Thymus (tissue), 11 donors: ENCODE data around the gene ARHGEF7. TPM values are rescaled to one million over a fixed set of nuclear protein-coding genes. Genes with fewer than 3 reads are reported as not detected.

Source experiments
- DNase-seq, 9 donors: peaks; one replicate each; pipeline ENCODE4 v3.0.0-alpha.2; 2013; ENCODE audit warnings: low spot score in 9 of 9, low read depth in 6 of 9, missing footprints in 1 of 9
- H3K27ac ChIP-seq, 2 donors: one replicate each; pipeline ENCODE4 v1.5.1; 2013; ENCODE audit warnings: control low read depth in 1 of 2, low read depth in 1 of 2, low read length in 1 of 2, mild to moderate bottlenecking in 1 of 2, moderate library complexity in 1 of 2
- H3K27me3 ChIP-seq, 2 donors: one replicate each; pipeline ENCODE4 v1.5.1; 2013; ENCODE audit warnings: low read length in 1 of 2; ENCODE audit not compliant: control insufficient read depth in 2 of 2, insufficient read depth in 1 of 2
- H3K36me3 ChIP-seq, 2 donors: one replicate each; pipeline ENCODE4 v1.5.1; 2013; ENCODE audit warnings: low read length in 1 of 2, mild to moderate bottlenecking in 1 of 2, moderate library complexity in 1 of 2; ENCODE audit not compliant: control insufficient read depth in 2 of 2, insufficient read depth in 2 of 2
- H3K4me1 ChIP-seq, 2 donors: one replicate each; pipeline ENCODE4 v1.5.1; 2013; ENCODE audit warnings: low read length in 2 of 2; ENCODE audit not compliant: control insufficient read depth in 2 of 2, insufficient read depth in 2 of 2
- H3K4me3 ChIP-seq, 2 donors: one replicate each; pipeline ENCODE4 v1.5.1; 2013; ENCODE audit warnings: low read length in 2 of 2, control low read depth in 1 of 2, mild to moderate bottlenecking in 1 of 2
- H3K9me3 ChIP-seq, 2 donors: one replicate each; pipeline ENCODE4 v1.5.1; 2013; ENCODE audit warnings: low read length in 1 of 2, mild to moderate bottlenecking in 1 of 2; ENCODE audit not compliant: control insufficient read depth in 2 of 2, insufficient read depth in 1 of 2
- WGBS: extraction: QIAGEN DNeasy Blood & Tissue Kit; methylation state at CpG from one replicate; pipeline ENCODE4 v1.1.7; 2013; 5-methylcytosine and 5-hydroxymethylcytosine counted together
- polyA plus RNA-seq: library from polyadenylated mRNA; stranded (reverse); fragments of 200-250 nt; gene quantifications from one replicate; pipeline ENCODE4 v1.2.3, GENCODE V29; 2013
- total RNA-seq: library from RNA; stranded (reverse); fragments of 120-200 nt; gene quantifications from one replicate; pipeline ENCODE4 v1.2.4, GENCODE V29; 2013
- donor health status: healthy.

The ARHGEF7 gene
- total and polyA plus RNA-seq, 2 donors: 60.4 to 71.9 TPM

- Histone ChIP-seq H3K27ac (no peak overlapping the region), H3K36me3 (peaks cover 89 to 94% of the 10 kb centered on the region in 2 donors), H3K27me3 (no peaks in the 10 kb centered on the region), H3K9me3 (no peaks in the 10 kb centered on the region), H3K4me1 (peaks cover 0 to 2% of the 10 kb centered on the region in 2 donors), H3K4me3 (no peak overlapping the region)
- DNase-seq: no peak
- 98% methylated on average over 14 of the region's 14 CpGs for whole genome bisulfite sequencing
Observed at GRCh38 chr13:111284565-111284964, 169.5 kb downstream of the ARHGEF7 start.

- Histone ChIP-seq H3K27me3 (no peaks in the 10 kb centered on the region), H3K9me3 (no peaks in the 10 kb centered on the region), H3K36me3 (peaks cover 88 to 97% of the 10 kb centered on the region in 2 donors), H3K4me1 (peaks cover 0 to 2% of the 10 kb centered on the region in 2 donors), H3K4me3 (no peak overlapping the region), H3K27ac (no peak overlapping the region)
- WGBS: 92% methylated on average over 15 of the region's 15 CpGs
- DNase-seq: no peak
Observed at GRCh38 chr13:111286162-111286561, 171.1 kb downstream of the ARHGEF7 start.

DNA sequence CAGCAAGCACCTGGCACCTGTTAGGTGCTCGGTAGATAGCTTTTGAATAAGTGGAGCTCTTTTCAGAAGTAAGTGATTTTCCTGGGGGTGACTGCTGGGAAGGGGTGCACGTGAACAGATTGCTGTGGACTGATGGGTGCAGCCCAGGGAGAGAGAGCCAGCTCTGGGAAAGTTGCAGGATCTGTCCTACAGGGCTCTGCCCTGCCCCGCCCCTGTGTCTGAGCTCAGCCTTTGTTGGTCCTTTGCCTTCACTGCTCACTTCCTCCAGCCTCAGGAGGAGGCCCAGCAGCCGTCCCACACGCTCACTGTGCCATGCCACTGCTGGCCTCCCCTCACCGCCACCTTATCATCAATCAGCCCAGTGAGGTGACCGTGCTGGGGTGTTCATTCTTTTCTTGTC, 171.6 kb downstream of the ARHGEF7 start:
- Histone ChIP-seq H3K36me3 (peaks cover 85 to 97% of the 10 kb centered on the region in 2 donors), H3K27me3 (no peaks in the 10 kb centered on the region), H3K27ac (no peak overlapping the region), H3K4me3 (no peak overlapping the region), H3K9me3 (no peaks in the 10 kb centered on the region), H3K4me1 (peaks cover 0 to 2% of the 10 kb centered on the region in 2 donors)
- DNase-seq: no peak
- 97% methylated on average over 7 of the region's 7 CpGs for WGBS

- no peak overlapping the region for H3K4me3 ChIP-seq
- no peaks in the 10 kb centered on the region for H3K9me3 ChIP-seq
- no peaks in the 10 kb centered on the region for H3K27me3 ChIP-seq
- H3K36me3 ChIP-seq: peaks cover 85 to 97% of the 10 kb centered on the region in 2 donors
- H3K27ac ChIP-seq: no peak overlapping the region
- peaks cover 0 to 2% of the 10 kb centered on the region in 2 donors for H3K4me1 ChIP-seq
- DNase-seq: no peak
- WGBS: 99% methylated on average over 8 of the region's 8 CpGs
Observed at GRCh38 chr13:111287201-111287600, 172.1 kb downstream of the ARHGEF7 start.

GRCh38 chr13:111288276-111288675, 173.2 kb downstream of the ARHGEF7 start:
- no peaks in the 10 kb centered on the region for H3K27me3 ChIP-seq
- DNase-seq: no peak
- no peaks in the 10 kb centered on the region for H3K9me3 ChIP-seq
- peaks cover 0 to 2% of the 10 kb centered on the region in 2 donors for H3K4me1 ChIP-seq
- peaks cover 85 to 97% of the 10 kb centered on the region in 2 donors for H3K36me3 ChIP-seq
- no peak overlapping the region for H3K4me3 ChIP-seq
- 97% methylated on average over 7 of the region's 7 CpGs for WGBS
- no peak overlapping the region for H3K27ac ChIP-seq

DNA sequence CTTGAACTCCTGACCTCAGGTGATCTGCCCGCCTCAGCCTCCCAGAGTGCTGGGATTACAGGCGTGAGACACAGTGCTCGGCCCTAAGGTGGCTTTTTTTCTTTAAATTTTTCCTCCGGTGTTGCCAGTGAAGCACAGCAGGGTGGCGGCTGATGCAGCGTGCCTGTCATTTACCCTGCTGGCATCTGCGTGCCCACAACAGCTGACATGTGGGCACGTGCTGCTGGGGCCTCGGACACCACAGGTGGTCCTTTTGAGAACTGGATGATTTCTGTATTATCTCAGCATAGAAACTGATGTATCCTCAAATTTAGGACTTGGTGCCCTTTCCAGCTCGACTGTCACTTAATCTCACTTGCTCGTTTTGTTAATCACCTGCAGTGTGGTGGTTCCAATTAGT, 174.1 kb downstream of the ARHGEF7 start:
- no peaks in the 10 kb centered on the region for H3K4me1 ChIP-seq
- no peaks in the 10 kb centered on the region for H3K27me3 ChIP-seq
- H3K27ac ChIP-seq: no peak overlapping the region
- H3K4me3 ChIP-seq: no peak overlapping the region
- DNase-seq: no peak
- WGBS: 86% methylated on average over 11 of the region's 11 CpGs
- H3K36me3 ChIP-seq: peaks cover 82 to 97% of the 10 kb centered on the region in 2 donors
- no peaks in the 10 kb centered on the region for H3K9me3 ChIP-seq

- 98% methylated on average over 14 of the region's 14 CpGs for WGBS
- no peak overlapping the region for H3K4me3 ChIP-seq
- no peak for DNase-seq
- no peaks in the 10 kb centered on the region for H3K9me3 ChIP-seq
- no peak overlapping the region for H3K27ac ChIP-seq
- H3K27me3 ChIP-seq: no peaks in the 10 kb centered on the region
- H3K4me1 ChIP-seq: peaks cover 3 to 5% of the 10 kb centered on the region in 2 donors
- peaks cover 62 to 88% of the 10 kb centered on the region in 2 donors for H3K36me3 ChIP-seq
Observed at GRCh38 chr13:111291908-111292307, 176.8 kb downstream of the ARHGEF7 start.

DNA sequence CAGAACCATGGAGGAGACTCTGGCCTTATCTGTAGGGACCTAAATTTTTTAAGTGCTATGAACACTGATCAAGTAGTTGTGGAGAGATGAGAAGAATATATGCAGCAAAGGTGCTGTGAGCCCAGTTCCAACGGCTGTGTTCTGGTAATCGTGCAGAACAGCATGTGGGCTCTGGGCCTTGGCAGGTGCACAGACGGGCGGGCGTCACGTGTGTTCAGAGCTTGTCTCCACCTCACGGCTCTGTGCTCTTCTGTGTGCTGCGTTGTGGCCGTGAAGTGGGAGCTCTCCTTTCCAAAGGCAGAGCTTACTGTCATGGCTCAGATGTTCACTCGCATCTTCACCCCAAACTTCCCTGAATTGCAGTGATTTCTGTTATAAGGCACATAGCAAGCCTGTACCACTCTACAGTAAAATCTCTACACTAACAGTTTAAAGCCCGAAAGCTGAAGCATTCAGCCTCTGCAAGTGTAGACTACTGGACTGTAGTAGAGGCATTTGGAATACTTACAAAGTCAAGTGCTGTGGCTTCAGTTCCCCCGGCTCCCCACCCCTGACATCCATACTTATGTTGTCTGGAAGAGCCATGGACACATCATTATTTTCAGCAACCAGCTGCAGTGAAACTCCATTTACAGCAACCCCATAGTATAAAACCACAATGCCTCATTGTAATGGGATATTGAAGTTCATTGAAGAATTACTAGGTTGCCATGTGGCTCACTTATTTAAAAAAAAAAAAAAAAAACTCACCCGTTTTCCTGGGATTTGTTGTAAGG, 177.8 kb downstream of the ARHGEF7 start:
- H3K36me3 ChIP-seq: peaks cover 54 to 86% of the 10 kb centered on the region in 2 donors
- H3K27me3 ChIP-seq: no peaks in the 10 kb centered on the region
- WGBS: 97% methylated on average over 13 of the region's 13 CpGs
- peaks cover 3 to 5% of the 10 kb centered on the region in 2 donors for H3K4me1 ChIP-seq
- no peak overlapping the region for H3K4me3 ChIP-seq
- H3K27ac ChIP-seq: no peak overlapping the region
- DNase-seq: no peak
- H3K9me3 ChIP-seq: no peaks in the 10 kb centered on the region

- H3K27ac ChIP-seq: no peak overlapping the region
- no peak for DNase-seq
- H3K27me3 ChIP-seq: no peaks in the 10 kb centered on the region
- peaks cover 3 to 7% of the 10 kb centered on the region in 2 donors for H3K4me1 ChIP-seq
- 95% methylated on average over 9 of the region's 9 CpGs for WGBS
- H3K9me3 ChIP-seq: no peaks in the 10 kb centered on the region
- no peak overlapping the region for H3K4me3 ChIP-seq
- peaks cover 49 to 80% of the 10 kb centered on the region in 2 donors for H3K36me3 ChIP-seq
Observed at GRCh38 chr13:111295886-111296285, 180.8 kb downstream of the ARHGEF7 start.
